Fibroblast of lung (primary cell): ENCODE results near the gene IRAK1.

Experiments used
- EZH2 ChIP-seq: IDR thresholded peaks from 2 replicates; pipeline ENCODE4 v1.5.1; 2012; ENCODE audit warnings: low read length, control low read depth, mild to moderate bottlenecking; ENCODE audit errors: missing control alignments
- TF ChIP-seq, protein P1 (sequence below), 2 donors: IDR thresholded peaks in 1 of 2; conservative IDR thresholded peaks in 1 of 2; 1 replicate in 1 of 2; 2 replicates in 1 of 2; pipeline ENCODE4 v1.5.1; 2011 to 2012; ENCODE audit warnings: low read length in 2 of 2, control low read depth in 1 of 2, inconsistent platforms in 1 of 2, low read depth in 1 of 2, mild to moderate bottlenecking in 1 of 2

DNA sequence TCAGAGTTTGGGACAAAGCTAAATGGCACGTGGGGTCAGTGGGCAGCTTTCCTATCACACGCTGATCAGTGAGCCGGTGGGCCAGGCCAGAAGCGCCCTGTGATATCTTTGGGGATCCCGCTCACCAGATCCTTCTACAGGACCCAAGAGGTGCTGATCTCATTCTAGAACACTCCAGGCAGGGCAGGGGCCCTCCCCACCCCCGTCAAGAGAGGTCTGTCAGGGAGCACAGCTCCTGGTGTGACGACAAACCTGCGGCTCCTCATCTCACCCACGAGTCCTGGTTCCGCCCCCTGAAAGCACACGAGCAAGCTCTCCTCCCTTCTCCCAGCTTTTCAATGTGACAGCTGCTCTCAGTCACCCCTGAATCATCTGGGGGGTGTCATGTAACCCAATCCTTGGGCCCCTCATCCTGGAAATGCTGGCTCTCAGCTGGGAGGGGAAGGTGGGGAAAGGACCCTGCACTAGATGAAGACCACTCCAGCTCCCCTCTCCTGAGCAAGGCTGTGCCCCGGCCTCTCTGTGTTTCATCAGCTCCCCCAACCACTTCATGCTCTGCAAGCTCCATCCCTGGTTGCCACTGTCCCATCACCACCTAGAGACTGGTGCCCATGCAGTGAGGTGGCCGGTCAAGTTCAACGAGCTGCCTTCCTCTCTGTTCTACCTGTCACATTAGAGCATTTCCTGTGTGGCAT is 52.7 kb downstream of the IRAK1 start:
- TF ChIP-seq, protein P1, sequence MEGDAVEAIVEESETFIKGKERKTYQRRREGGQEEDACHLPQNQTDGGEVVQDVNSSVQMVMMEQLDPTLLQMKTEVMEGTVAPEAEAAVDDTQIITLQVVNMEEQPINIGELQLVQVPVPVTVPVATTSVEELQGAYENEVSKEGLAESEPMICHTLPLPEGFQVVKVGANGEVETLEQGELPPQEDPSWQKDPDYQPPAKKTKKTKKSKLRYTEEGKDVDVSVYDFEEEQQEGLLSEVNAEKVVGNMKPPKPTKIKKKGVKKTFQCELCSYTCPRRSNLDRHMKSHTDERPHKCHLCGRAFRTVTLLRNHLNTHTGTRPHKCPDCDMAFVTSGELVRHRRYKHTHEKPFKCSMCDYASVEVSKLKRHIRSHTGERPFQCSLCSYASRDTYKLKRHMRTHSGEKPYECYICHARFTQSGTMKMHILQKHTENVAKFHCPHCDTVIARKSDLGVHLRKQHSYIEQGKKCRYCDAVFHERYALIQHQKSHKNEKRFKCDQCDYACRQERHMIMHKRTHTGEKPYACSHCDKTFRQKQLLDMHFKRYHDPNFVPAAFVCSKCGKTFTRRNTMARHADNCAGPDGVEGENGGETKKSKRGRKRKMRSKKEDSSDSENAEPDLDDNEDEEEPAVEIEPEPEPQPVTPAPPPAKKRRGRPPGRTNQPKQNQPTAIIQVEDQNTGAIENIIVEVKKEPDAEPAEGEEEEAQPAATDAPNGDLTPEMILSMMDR (conservative IDR thresholded peaks at IDR 0.05 in 1 of 2, IDR thresholded peaks at IDR 0.05 in 1 of 2; ENCODE audit: low read depth in 1 of 2, low read length in 2 of 2): no peak
- TF ChIP-seq EZH2: no peak
